Kidney (tissue), 14 donors: Measurements from ENCODE around the gene IP6K3. TPM values are rescaled to one million over a fixed set of nuclear protein-coding genes. Genes with fewer than 3 reads are reported as not detected.

Experiments
- DNase-seq, 5 donors: peaks; one replicate each; pipeline ENCODE4 v3.0.0-alpha.2; 2013 to 2020
- FAIRE-seq: peaks from 2 replicates; lab custom pipeline; 2012; peaks lifted over from hg19 to GRCh38; lab: Jason Lieb, UNC
- H3K27ac ChIP-seq, 2 donors: one replicate each; pipeline ENCODE4 v1.7.0; 2013; ENCODE audit warnings: low read depth in 2 of 2, low read length in 2 of 2, inconsistent platforms in 1 of 2
- H3K27me3 ChIP-seq: one replicate; pipeline ENCODE4 v1.7.1; 2013; ENCODE audit warnings: low read length, inconsistent platforms; ENCODE audit not compliant: control insufficient read depth, insufficient read depth
- H3K36me3 ChIP-seq, 3 donors: one replicate each; pipeline versions ENCODE4 v1.7.0 to v1.7.1; 2013; ENCODE audit warnings: low read length in 3 of 3, control low read depth in 1 of 3, inconsistent platforms in 1 of 3; ENCODE audit not compliant: insufficient read depth in 3 of 3, control insufficient read depth in 2 of 3
- H3K4me1 ChIP-seq, 3 donors: one replicate each; pipeline versions ENCODE4 v1.7.0 to v1.7.1; 2013; ENCODE audit warnings: low read length in 3 of 3, inconsistent platforms in 1 of 3, low read depth in 1 of 3; ENCODE audit not compliant: control insufficient read depth in 2 of 3, insufficient read depth in 2 of 3
- H3K4me3 ChIP-seq, 3 donors: one replicate each; pipeline versions ENCODE4 v1.7.0 to v1.8.1; 2013; ENCODE audit warnings: low read length in 3 of 3, control low read depth in 1 of 3, inconsistent platforms in 1 of 3
- H3K9ac ChIP-seq, 3 donors: one replicate each; pipeline versions ENCODE4 v1.7.0 to v1.7.1; 2013; ENCODE audit warnings: low read length in 3 of 3, control low read depth in 1 of 3, inconsistent platforms in 1 of 3
- H3K9me3 ChIP-seq, 3 donors: one replicate each; pipeline versions ENCODE4 v1.7.0 to v1.7.1; 2013; ENCODE audit warnings: low read length in 3 of 3, control low read depth in 1 of 3, inconsistent platforms in 1 of 3; ENCODE audit not compliant: control insufficient read depth in 2 of 3, insufficient read depth in 1 of 3
- intact Hi-C: fragments of 100-400 bp; cut with DNase I; formaldehyde crosslinking; loops from one replicate; pipeline ENCODE4 v1.11.1; 2022
- polyA plus RNA-seq: library from polyadenylated mRNA; stranded (reverse); fragments of 350-450 nt; fragmentation: Illumina TruSeq; extraction: RNeasy Lipid Tissue Mini Kit (QIAGEN cat#74804); gene quantifications from one replicate; pipeline ENCODE4 v1.2.3, GENCODE V29; 2014; ENCODE audit warnings: low read depth, low replicate concordance; ENCODE audit not compliant: insufficient read depth
- total RNA-seq: library from RNA; stranded (reverse); fragmentation: NEBNext Ultra II Directional; extraction: Animal tissue kit (Norgen Biotek cat#: 25700); gene quantifications from one replicate; pipeline ENCODE4 v1.2.1, GENCODE V29; 2021
- TF ChIP-seq, protein P1 (sequence below): IDR thresholded peaks from 3 replicates; pipeline ENCODE4 v1.5.1; 2012; ENCODE audit warnings: mild to moderate bottlenecking, moderate library complexity, borderline replicate concordance; ENCODE audit not compliant: insufficient read depth; ENCODE audit errors: extremely low read depth
- donor health status: control.
- donor health status: control.
- donor health status: control.
- donor health status: control.
- donor health status: control.
- donor health status: DM: yes; HTN: yes; CAD: no.
- donor health status: Normal renal cell carcinoma (clear cell type).

The IP6K3 gene
- total and polyA plus RNA-seq, 2 donors from 2014 or later: 0.47 to 4.0 TPM

- intact Hi-C loops: no loop called here
- TF ChIP-seq, protein P1, sequence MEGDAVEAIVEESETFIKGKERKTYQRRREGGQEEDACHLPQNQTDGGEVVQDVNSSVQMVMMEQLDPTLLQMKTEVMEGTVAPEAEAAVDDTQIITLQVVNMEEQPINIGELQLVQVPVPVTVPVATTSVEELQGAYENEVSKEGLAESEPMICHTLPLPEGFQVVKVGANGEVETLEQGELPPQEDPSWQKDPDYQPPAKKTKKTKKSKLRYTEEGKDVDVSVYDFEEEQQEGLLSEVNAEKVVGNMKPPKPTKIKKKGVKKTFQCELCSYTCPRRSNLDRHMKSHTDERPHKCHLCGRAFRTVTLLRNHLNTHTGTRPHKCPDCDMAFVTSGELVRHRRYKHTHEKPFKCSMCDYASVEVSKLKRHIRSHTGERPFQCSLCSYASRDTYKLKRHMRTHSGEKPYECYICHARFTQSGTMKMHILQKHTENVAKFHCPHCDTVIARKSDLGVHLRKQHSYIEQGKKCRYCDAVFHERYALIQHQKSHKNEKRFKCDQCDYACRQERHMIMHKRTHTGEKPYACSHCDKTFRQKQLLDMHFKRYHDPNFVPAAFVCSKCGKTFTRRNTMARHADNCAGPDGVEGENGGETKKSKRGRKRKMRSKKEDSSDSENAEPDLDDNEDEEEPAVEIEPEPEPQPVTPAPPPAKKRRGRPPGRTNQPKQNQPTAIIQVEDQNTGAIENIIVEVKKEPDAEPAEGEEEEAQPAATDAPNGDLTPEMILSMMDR: no peak
- FAIRE-seq: no peak
- H3K9me3 ChIP-seq: no peaks in the 10 kb centered on the region
- H3K27me3 ChIP-seq: no peaks in the 10 kb centered on the region
- no peak overlapping the region for H3K9ac ChIP-seq
- H3K27ac ChIP-seq: no peak overlapping the region
- H3K4me3 ChIP-seq: no peak overlapping the region
- H3K4me1 ChIP-seq: peaks cover 3 to 12% (median 11%) of the 10 kb centered on the region in 3 donors
- H3K36me3 ChIP-seq: peaks cover 0 to 12% (median 0%) of the 10 kb centered on the region in 3 donors
- no peak for DNase-seq
Measured at GRCh38 chr6:33708516-33709204, 38.0 kb downstream of the IP6K3 start.

DNA sequence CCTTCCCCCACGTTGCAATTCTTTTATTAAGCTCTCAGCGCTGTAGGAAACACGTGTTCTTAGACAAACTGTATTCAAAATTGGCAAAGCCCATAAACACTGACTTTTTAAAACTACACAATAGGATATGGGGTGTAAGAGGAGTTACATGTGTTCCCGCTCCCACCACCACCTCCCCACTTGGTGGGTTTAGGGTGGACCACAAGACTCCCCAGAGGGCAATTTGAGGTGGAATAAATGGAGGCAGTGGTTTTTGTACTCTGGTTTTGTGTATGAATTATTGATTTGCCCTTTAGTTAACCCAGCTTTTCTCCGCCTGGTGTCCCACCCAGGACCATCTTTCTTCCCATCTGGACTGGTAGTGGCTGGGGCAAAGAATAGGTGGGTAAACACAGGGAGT is 38.9 kb downstream of the IP6K3 start:
- TF ChIP-seq, protein P1: no peak
- peak in 1 of 5 donors; percentile 22 for DNase-seq
- H3K4me3 ChIP-seq: no peak overlapping the region
- no peaks in the 10 kb centered on the region for H3K27me3 ChIP-seq
- FAIRE-seq: no peak
- no peaks in the 10 kb centered on the region for H3K9me3 ChIP-seq
- intact Hi-C loops: no loop called here
- no peak overlapping the region for H3K9ac ChIP-seq
- H3K4me1 ChIP-seq: peaks cover 3 to 12% (median 11%) of the 10 kb centered on the region in 3 donors
- no peak overlapping the region for H3K27ac ChIP-seq
- H3K36me3 ChIP-seq: peaks cover 0 to 12% (median 0%) of the 10 kb centered on the region in 3 donors

DNA sequence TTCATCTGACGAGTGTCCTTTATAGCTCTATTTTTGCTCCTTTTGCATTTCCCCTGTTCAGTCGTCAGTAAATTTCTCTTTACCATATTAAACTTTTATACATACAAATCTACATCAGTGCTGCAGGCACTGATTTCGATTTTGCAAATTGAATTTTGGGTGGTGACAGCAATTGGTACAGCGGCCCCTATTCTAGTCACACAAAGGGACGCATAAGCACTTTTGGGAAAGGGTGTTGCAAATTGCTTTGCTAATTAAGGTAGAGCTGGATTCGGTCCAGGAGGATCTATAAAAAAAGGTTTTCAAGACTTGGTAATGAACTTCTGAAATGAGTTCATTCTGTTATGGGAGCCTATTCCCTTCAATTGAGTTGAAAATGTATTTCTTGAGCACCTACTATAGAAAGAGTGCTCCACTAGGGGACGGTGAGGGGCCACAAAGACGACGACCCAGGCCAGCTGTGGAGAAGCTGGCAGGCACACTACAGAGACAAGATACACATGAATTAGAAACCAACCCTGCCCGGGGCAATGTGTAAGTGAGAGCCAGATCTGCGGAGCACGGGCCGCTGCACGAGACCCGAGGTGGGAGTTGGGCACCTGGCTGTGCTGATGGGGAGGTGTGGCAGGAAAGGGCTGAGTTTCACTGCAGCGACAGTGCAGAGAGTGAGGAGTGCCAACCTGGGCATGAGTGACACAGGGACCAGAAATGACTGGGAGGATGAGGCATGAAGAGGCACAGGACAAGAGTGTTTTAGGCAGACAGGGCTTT is 40.6 kb downstream of the IP6K3 start:
- Histone ChIP-seq H3K9me3 (no peaks in the 10 kb centered on the region), H3K36me3 (peaks cover 0 to 12% (median 0%) of the 10 kb centered on the region in 3 donors), H3K4me1 (peaks cover 3 to 10% (median 7%) of the 10 kb centered on the region in 3 donors), H3K27ac (no peak overlapping the region), H3K27me3 (no peaks in the 10 kb centered on the region), H3K4me3 (no peak overlapping the region), H3K9ac (no peak overlapping the region)
- intact Hi-C loops: no loop called here
- FAIRE-seq: no peak
- TF ChIP-seq, protein P1: no peak
- peak in 3 of 5 donors; percentile 37 to 44 (median 41) for DNase-seq
